Fibroblast of lung (primary cell): Measurements from ENCODE around the gene SPEM1.

Experiments
- EZH2 ChIP-seq: IDR thresholded peaks from 2 replicates; pipeline ENCODE4 v1.5.1; 2012; ENCODE audit warnings: low read length, control low read depth, mild to moderate bottlenecking; ENCODE audit errors: missing control alignments
- TF ChIP-seq, protein P1 (sequence below), 2 donors: IDR thresholded peaks in 1 of 2; conservative IDR thresholded peaks in 1 of 2; 1 replicate in 1 of 2; 2 replicates in 1 of 2; pipeline ENCODE4 v1.5.1; 2011 to 2012; ENCODE audit warnings: low read length in 2 of 2, control low read depth in 1 of 2, inconsistent platforms in 1 of 2, low read depth in 1 of 2, mild to moderate bottlenecking in 1 of 2

DNA sequence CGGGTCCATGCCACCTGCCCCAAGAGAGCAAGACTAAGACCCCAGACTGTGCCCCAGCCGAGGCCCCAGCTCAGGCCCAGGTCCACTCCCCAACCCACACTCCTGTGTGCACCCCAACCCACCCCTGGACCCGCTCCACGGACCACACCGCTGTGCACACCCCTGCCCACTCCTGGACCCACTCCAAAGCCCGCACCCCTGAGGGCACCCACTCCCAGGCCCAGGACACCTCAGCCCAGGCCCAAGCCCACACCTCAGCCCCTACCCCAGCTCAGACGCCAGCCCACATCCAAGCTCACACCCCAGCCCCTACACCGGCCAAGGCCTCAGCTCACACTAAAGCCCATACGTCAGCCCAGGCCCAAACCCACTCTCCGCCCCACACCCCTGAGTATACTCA is 9.6 kb downstream of the SPEM1 start:
- no peak for TF ChIP-seq EZH2
- TF ChIP-seq, protein P1, sequence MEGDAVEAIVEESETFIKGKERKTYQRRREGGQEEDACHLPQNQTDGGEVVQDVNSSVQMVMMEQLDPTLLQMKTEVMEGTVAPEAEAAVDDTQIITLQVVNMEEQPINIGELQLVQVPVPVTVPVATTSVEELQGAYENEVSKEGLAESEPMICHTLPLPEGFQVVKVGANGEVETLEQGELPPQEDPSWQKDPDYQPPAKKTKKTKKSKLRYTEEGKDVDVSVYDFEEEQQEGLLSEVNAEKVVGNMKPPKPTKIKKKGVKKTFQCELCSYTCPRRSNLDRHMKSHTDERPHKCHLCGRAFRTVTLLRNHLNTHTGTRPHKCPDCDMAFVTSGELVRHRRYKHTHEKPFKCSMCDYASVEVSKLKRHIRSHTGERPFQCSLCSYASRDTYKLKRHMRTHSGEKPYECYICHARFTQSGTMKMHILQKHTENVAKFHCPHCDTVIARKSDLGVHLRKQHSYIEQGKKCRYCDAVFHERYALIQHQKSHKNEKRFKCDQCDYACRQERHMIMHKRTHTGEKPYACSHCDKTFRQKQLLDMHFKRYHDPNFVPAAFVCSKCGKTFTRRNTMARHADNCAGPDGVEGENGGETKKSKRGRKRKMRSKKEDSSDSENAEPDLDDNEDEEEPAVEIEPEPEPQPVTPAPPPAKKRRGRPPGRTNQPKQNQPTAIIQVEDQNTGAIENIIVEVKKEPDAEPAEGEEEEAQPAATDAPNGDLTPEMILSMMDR (conservative IDR thresholded peaks at IDR 0.05 in 1 of 2, IDR thresholded peaks at IDR 0.05 in 1 of 2; ENCODE audit: low read depth in 1 of 2, low read length in 2 of 2) = no peak
